GM18867 (cell line): ENCODE measurements around the gene DYNLL1.
"Not testable (repeated sequence)": the region's sequence is repeated elsewhere in the genome, so short reads cannot be mapped to it uniquely, and the experiment has no call there.

Experiments
- ATAC-seq: cut with Tn5 transposase; IDR thresholded peaks from one replicate; pipeline ENCODE4 v1.9.1; 2021; ENCODE audit warnings: mild to moderate bottlenecking, moderate library complexity; ENCODE audit not compliant: unreplicated experiment

The DYNLL1 gene

GRCh38 chr12:120504587-120504986, 8.7 kb downstream of the DYNLL1 start:
- ATAC-seq, result no peak

DNA sequence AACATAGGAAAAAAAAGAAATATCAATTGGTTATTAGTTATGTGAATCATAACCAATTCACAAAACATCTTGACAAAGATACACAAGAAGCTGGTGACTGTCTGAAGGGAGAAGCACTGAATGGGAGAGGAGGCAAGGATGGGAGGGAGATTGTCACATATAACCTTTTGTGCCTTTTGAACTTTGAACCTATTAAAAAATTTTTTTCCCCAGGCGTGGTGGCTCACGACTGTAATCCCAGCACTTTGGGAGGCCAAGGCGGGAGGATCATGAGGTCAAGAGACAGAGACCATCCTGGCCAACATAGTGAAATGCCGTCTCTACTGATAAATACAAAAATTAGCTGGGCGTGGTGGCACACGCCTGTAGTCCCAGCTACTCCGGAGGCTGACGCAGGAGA, 12.6 kb downstream of the DYNLL1 start:
- ATAC-seq, result no peak

DNA sequence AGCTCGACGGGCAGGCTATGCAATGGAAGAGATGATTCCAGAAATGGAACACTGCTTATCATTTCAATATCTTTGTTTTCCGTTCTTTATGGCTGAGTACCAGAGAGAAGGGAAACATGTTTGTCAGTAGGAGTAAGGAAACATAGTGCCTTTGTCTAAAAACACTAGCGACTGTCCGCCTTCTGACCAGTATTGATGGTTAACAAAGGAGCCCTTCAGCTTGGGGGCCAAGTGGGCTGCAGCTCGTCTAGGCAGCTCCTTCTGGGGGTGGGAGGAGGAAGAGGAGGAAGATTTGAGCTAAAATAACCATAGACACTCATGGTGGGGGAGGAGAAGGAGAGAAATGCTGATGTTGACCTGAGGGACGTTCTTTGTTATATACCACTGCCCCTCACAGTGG, 18.1 kb downstream of the DYNLL1 start:
- no peak for ATAC-seq

DNA sequence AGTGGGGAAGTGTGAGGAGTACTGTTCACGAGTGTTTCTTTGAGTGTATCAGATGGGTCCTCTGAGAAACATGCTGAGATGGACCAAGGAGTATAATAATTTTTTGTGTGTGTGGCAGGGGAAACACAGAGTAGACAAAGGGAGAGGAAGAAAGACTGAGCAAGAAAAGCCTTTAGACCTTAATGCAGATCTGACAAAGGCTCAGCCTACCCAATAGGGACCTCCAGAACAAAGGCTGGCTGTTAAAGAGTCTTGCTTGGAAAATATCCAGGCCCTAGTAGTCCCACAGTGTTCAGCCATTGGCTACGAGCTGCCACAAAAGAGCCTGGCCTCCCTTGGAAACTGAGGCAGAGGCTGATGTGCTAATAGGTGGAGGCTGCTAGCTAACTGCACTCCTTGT, 19.6 kb downstream of the DYNLL1 start:
- no peak for ATAC-seq

DNA sequence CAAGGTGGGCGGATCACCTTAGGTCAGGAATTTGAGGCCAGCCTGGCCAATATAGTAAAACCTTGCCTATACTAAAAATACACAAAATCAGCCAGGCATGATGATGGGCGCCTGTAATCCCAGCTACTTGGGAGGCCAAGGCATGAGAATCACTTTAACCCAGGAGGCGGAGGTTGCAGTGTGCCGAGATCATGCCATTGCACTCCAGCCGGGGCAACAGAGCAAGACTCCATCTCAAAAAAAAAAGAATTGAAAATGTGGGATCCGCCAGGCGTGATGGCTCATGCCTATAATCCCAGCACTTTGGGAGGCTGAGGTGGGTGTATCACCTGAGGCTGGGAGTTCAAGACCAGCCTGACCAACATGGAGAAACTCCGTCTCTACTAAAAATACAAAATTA, 23.4 kb downstream of the DYNLL1 start:
- ATAC-seq, result not testable (repeated sequence)

- ATAC-seq, result no peak
These were observed 26.7 kb downstream of the DYNLL1 start for GRCh38 chr12:120522568-120522967.

DNA sequence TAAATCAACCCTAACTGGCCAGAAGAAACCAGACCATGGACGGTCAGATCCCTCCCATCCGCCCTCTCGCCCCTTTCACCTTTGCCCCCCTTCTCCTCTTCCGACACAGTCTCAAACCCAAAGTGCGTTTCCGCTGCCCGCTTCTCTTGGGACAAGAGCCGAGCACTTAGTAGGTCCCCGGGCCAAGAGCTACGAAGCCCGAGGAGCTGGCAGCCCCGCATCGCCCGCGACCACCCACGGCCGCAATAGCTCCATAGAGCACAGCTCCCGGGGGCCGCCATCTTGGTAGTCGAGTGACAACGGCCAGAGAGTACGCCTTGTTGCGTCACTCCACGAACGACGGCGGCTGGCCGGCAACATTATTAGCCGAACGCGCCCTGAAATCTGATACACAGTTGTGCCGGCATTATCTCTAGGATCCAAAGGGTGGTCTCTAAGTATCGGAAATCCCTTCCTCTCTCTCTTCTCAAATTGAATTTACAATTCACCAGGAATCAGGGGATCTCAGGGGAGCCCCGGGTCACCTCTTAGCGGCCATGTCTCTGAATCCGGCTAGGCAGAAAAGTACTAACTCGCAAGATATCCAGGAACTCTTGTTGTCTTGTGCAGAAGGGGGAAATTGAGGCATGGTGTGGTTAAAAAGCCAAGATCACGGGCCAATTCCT, 33.1 kb downstream of the DYNLL1 start, which contains the start of gene COQ5:
Gene COQ5, minus strand, starts transcription at position 298 of the 665 bp plus-strand sequence. Its CDS starts 17 bp downstream, at position 281.
- peak; percentile 75 for ATAC-seq

DNA sequence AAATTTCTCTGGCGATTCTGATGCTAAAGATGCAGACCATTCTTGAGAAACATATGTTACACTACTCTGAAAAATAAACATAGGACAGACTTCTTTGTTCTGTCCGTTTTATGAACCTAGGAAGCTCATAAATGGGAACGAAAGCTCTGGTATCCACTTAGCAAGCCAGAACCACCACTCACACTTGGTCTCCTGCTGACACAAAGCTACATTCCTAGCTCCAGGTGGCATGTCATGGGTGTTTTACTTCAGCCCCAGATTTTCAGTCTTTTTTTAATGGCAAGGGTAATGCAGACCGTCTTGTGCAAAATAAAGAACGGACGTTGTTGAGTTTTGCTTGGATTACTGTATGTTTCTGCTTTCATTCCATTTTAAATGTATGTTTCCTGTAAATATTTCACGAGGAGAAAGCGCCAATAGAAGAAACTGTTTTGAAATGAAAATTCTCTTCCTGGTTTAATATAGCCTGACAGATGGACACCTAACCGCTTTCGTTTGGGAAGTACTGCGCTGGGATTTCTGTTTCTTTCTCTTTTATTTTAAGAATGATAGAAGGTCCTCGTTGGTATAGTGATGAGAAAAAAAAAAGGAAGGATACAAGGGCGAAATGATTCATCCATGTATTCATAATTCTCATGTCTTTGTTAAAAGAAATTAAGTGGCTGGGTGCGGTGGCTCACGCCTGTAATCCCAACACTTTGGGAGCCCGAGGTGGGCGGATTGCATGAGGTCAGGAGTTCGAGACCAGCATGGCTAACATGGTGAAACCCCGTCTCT, 33.9 kb downstream of the DYNLL1 start:
- no peak for ATAC-seq

DNA sequence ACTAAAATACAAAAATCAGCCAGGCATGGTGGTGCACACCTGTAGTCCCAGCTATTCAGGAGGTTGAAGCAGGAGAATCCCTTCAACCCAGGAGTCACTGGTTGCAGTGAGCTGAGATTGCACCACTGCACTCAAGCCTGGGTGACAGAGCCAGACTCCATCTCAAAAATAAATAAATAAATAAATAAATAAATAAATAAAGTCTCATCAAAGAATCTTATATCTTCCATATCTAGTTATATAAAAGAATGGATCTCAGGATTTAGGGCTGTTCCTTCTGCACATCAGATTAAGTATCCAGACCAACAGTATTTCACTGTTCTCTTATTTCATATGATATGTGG, 34.5 kb downstream of the DYNLL1 start:
- ATAC-seq, result not testable (repeated sequence)

GRCh38 chr12:120532701-120533238, 36.9 kb downstream of the DYNLL1 start:
- ATAC-seq, result no peak

DNA sequence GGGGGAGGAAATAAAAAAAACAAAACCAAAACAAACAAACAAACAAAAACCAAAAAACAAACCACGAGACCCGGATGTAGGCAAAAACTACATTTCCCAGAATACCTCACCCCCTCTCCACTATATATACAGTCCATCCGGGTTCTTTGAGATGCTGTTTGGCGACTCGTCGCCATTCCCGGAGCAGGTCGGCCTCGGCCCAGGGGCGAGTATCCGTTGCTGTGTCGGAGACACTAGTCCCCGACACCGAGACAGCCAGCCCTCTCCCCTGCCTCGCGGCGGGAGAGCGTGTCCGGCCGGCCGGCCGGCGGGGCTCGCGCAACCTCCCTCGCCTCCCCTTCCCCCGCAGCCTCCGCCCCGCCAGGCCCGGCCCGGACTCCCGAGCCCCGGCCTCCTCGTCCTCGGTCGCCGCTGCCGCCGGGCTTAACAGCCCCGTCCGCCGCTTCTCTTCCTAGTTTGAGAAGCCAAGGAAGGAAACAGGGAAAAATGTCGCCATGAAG, 38.3 kb downstream of the DYNLL1 start, which contains the start of gene RNF10:
Gene RNF10, plus strand, starts transcription at position 154 of the 500 bp plus-strand sequence. CDS start 456 bp downstream, outside the sequence.
- peak; percentile 59 for ATAC-seq

GRCh38 chr12:120534703-120535655, 39.1 kb downstream of the DYNLL1 start:
- ATAC-seq, result peak; percentile 33

DNA sequence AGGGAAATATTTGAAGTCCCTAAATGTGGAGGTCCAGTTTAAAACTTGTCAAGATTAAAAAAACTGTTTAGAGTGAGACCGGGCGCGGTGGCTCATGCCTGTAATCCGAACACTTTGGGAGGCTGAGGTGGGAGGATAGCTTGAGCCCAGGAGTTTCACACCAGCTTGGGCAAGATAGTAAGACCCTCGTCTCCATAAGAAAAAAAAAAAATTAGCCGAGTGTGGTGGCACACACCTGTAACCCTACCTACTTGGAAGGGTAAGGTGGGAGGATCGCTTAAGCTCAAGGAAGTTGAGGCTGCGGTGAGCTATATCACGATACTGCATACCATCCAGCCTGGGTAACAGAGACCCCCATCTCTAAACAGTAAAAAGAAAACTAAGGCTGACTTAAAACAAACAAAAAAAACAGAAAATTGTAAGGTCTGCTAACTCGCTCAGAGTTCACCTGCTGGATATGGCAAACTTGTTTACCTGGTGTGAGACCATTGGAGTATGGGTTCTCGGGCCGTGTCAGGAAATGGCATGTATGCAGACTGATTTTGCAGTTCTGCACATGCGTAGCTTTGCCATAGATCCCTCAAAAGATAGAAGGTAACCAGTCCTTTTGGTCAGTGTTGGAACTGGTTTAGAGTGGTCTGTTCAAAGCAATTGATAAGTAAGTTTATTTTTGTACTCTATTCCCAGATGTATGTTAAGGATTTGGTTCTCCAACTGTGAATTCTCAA, 40.3 kb downstream of the DYNLL1 start:
- no peak for ATAC-seq

DNA sequence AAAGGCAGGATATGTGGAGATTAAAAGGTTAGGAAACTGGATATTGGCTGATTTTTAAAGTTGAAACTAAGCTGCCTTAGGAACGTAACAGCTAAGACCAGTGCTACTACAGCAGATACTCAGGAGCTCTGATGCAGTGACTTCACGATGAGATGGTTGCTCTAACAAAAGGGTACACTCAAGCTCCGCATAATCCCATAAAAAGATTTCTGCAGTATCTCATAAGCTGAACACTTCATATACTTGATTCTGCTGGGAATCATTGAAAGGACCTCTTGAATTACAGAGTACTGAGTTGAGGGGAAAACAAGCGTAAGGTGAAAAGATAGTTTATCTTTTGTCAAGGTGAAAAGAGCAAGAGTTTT, 41.9 kb downstream of the DYNLL1 start:
- ATAC-seq, result no peak

DNA sequence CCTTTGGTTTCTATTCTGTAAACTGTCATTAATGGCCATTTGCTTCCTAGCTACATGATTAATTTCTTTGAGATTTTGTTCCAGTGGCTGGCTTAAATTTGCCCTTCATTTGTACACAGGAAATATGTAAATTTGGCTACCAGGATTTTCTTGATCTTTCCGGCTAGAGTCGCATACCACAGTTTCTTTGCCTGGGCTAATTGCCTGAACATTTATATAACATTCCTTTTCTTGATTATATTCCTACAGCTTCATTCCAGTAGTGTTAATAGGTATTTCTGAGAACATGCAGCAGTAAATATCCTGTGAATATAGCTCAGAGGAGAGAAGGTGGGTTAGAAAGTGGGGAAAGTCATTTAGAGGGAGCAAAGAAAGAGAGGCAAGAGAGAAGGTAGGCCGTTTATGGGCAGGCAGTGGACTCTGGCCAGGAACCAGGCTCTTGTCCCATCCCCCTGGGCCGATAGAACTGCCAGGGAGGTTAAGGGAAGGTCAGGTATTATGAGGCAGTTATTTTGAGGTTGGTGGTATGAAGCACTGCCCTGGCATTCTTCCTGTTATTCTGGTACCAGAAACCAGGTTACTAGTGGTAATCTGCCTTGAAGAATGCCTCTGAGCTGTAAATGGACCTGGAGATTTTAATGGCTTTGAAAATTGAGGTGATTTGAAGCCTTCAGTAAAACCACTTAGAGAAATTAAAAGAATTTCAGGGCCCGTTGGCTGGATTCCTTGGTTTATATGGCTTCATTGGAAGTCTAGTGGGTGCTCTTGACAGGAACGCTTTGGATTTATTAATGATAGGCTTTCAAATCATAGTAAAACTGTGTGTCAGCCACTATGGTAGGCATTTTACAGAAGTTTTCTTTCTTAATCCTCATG, 42.6 kb downstream of the DYNLL1 start:
- ATAC-seq, result no peak

GRCh38 chr12:120539303-120539702, 43.4 kb downstream of the DYNLL1 start:
- no peak for ATAC-seq

DNA sequence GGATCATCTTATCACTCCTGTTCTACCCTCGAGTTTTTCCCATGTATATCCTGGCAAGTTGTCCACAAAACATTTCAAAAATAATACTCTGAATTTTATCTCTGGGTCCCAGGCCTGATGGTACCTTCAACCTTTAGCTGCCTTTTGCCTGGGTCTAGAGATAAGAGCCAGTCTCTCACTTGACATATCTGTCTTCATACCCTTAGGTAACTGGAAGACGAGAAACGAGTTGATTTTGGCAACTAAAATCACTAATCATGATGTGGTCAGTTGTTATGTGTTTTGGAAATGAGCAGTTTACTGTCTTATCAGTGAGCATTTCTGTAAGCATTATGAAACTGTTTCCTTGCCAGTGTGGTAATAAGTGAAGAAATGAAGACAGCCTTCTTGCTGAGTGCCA, 44.5 kb downstream of the DYNLL1 start:
- no peak for ATAC-seq

DNA sequence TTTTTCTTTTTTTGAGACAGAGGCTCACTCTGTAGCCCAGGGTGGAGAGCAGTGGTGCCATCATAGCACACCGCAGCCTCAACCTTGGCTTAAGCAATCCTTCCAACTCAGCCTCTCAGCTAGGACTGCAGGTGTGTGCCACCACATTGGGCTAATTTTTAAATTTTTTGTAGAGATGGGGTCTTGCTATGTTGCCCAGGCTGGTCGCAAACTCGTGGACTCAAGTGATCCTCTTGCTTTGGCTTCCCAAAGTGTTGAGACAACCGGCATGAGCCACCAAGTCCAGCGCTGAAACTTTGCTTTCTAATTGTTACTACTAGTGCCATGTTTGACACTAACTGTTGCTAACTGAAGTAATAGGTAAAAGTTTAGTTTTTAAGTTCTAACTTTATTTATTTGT, 46.3 kb downstream of the DYNLL1 start:
- no peak for ATAC-seq

DNA sequence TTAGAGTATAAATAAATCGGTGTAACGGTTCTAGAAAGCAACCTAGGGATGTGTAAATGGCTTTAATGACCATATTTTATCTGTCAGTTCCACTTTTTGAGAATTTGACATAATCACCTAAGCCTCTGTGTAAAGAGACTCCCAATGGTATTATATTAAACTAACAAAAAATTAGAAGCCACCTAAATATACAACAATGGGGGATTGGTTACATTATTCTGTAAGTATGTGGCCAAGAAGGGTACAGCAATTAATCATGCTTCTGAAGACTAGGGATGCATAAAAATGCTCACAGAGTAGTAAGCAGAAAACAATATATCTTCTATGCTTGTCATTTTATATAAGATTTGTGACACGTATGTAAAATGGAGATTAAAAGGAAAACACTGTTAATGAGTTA, 48.8 kb downstream of the DYNLL1 start:
- ATAC-seq, result no peak
